ENCODE measurements around the gene TBX4.

TBX4 gene

DNA sequence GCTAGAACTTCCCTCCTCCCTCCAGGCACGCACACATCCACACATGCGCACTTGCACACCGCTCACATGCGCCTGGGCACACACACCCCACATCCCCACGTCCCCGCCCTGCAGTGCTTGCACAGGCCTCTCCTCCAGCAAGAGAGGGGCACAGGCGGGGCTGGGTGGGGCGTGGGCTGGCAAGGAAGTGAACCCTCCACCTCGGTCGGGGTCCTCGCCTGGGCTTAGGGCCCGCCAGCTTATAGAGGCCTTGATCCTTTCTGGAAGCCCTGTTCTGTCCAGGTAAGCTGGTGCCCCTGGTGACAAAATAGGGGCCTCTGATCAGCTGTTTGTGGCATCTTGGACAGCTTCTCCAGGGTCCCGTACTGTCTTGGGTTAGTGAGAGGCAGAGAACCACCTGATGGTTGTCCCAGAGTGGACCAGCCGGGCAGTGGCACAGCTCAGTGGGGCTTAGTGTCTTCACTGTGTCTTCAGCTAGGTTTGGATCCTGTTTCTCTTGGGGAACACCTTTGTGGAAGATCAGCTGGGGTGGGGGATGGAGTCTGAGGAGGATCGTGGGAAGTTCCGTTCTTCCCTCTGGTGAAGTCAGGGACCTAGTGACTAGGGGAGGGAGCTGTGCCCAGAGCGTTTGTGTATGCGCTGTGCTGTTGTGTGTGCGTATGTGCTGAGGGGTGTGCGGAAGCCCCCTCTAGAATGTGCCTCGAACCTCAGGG lies 12.1 kb downstream of the TBX4 start:
- no peak for DNase-seq (ENCODE audit: extremely low spot score)
- no peak for TF ChIP-seq CTBP1 (IDR thresholded peaks at IDR 0.05; ENCODE audit: borderline replicate concordance)
- no peak for TF ChIP-seq FOXA1 (IDR thresholded peaks at IDR 0.05)
- no peak for TF ChIP-seq L3MBTL2 (conservative IDR thresholded peaks at IDR 0.05)
- no peak for TF ChIP-seq LEF1 (IDR thresholded peaks at IDR 0.05; ENCODE audit: borderline replicate concordance)
- TF ChIP-seq FOXK2 (IDR thresholded peaks at IDR 0.05), result no peak
- TF ChIP-seq SP1 (IDR thresholded peaks at IDR 0.05), result no peak
- no peak for TF ChIP-seq ELF4 (IDR thresholded peaks at IDR 0.05)
- no peak for TF ChIP-seq FOXM1 (IDR thresholded peaks at IDR 0.05; ENCODE audit: borderline replicate concordance)
- TF ChIP-seq ZNF384 (IDR thresholded peaks at IDR 0.05), result no peak
- ChIA-PET POLR2A (interaction anchor here (1.4 to 1.7 kb wide), 2 partner anchors 17 to 31 kb away, joined by 3 to 5 read pairs; no protein-coding TSS in a partner anchor), CTCF (no interaction called here)

DNA sequence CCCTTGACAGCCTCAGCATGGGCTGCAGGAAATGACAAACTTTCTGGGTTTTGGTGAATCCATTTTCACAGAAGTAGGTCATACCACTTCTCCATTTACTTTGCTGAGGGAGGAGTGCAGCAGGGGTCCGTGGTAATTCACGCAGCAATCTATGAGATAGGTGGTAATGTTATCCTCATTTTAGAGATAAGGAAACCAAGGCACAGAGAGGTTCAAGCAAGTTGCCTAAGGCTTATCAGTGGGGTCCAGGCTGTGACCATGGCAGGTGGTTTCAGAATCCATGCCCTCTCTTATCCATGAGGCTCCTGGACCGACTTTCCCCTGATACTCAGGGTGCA lies 12.6 kb downstream of the TBX4 start:
- ChIA-PET POLR2A (interaction anchor here (1.4 to 1.7 kb wide), 2 partner anchors 17 to 31 kb away, joined by 3 to 5 read pairs; no protein-coding TSS in a partner anchor), CTCF (no interaction called here)
- no peak for DNase-seq (ENCODE audit: extremely low spot score)
- no peak for TF ChIP-seq CTBP1 (IDR thresholded peaks at IDR 0.05; ENCODE audit: borderline replicate concordance)
- no peak for TF ChIP-seq BHLHE40 (IDR thresholded peaks at IDR 0.05; ENCODE audit: borderline replicate concordance)
- TF ChIP-seq, protein P1, sequence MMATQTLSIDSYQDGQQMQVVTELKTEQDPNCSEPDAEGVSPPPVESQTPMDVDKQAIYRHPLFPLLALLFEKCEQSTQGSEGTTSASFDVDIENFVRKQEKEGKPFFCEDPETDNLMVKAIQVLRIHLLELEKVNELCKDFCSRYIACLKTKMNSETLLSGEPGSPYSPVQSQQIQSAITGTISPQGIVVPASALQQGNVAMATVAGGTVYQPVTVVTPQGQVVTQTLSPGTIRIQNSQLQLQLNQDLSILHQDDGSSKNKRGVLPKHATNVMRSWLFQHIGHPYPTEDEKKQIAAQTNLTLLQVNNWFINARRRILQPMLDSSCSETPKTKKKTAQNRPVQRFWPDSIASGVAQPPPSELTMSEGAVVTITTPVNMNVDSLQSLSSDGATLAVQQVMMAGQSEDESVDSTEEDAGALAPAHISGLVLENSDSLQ (IDR thresholded peaks at IDR 0.05), result no peak

DNA sequence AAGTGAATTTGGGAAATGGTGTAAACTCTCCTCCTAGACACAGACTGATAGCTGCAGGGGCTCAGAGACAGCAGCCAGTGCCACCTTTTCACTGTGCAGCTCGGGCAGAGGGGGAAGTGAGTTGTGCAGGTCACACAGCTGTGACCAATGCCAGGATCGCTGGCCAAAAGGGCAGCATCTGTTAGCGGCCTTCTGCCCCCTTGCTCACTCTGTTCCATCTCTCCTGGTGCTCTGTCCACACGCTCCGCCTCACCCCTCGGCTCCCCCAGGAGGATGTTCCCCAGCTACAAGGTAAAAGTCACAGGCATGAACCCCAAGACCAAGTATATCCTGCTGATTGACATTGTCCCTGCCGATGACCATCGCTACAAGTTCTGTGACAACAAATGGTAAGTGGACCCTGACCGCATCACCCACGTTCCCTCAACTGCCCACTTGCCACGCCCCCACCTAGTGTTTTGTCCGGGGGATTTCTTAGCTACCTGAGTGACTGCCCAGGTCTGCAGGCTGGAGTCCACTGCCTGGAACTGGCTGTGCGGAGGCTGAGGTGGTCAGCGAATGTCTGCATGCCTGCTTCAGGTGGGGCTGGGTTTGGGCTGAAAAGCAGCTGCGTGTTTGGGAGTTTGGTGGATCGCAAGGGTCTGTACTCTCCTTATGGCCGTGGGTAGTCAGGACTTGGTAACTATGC lies 13.5 kb downstream of the TBX4 start:
- TF ChIP-seq ELF4 (IDR thresholded peaks at IDR 0.05), result no peak
- no peak for TF ChIP-seq FOXM1 (IDR thresholded peaks at IDR 0.05; ENCODE audit: borderline replicate concordance)
- no peak for TF ChIP-seq CTBP1 (IDR thresholded peaks at IDR 0.05; ENCODE audit: borderline replicate concordance)
- TF ChIP-seq TARDBP (IDR thresholded peaks at IDR 0.05), result no peak
- TF ChIP-seq LEF1 (IDR thresholded peaks at IDR 0.05; ENCODE audit: borderline replicate concordance), result no peak
- TF ChIP-seq BHLHE40 (IDR thresholded peaks at IDR 0.05; ENCODE audit: borderline replicate concordance), result no peak
- TF ChIP-seq L3MBTL2 (conservative IDR thresholded peaks at IDR 0.05), result no peak
- no peak for TF ChIP-seq FOXK2 (IDR thresholded peaks at IDR 0.05)
- TF ChIP-seq SUZ12 (IDR thresholded peaks at IDR 0.05), result no peak
- TF ChIP-seq, protein P1 (IDR thresholded peaks at IDR 0.05), result no peak
- TF ChIP-seq ZNF384 (IDR thresholded peaks at IDR 0.05), result no peak
- TF ChIP-seq SP1 (IDR thresholded peaks at IDR 0.05), result no peak
- TF ChIP-seq ARNT (IDR thresholded peaks at IDR 0.05), result no peak
- TF ChIP-seq FOXA1 (IDR thresholded peaks at IDR 0.05), result no peak
- no peak for TF ChIP-seq HDGF (IDR thresholded peaks at IDR 0.05; ENCODE audit: borderline replicate concordance)
- no peak for TF ChIP-seq NFRKB (IDR thresholded peaks at IDR 0.05)
- ChIA-PET CTCF (no interaction called here), POLR2A (interaction anchor here (1.2 to 3.5 kb wide), 2 partner anchors 21 to 29 kb away, joined by 3 to 18 read pairs; no protein-coding TSS in a partner anchor)
- no peak for DNase-seq (ENCODE audit: extremely low spot score)

DNA sequence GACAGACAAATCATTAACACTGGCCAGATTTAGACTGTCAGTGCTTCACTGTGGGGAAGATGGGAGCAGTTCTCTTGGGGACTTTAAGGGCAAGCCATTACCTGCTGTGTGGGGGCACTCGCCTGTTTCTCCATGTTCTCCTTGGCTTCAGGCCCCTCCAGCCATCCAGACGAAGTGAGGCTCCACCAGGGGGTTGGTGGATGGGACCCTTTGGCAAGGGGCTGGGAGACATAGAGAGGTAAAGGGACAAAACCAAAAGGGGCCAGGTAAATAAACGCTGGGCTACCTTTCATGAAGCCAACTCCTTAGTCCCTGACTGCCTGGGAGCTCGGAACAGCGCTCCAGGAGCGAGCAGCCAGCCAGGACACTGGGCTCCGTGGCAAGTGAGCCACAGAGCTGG lies 14.0 kb downstream of the TBX4 start:
- CTCF ChIA-PET, result interaction anchor here (0.6 kb wide), 1 partner anchor 923 kb away, joined by 3 read pairs; no protein-coding TSS in a partner anchor
- POLR2A ChIA-PET, result interaction anchor here (1.2 to 3.5 kb wide), 2 partner anchors 21 to 29 kb away, joined by 3 to 18 read pairs; no protein-coding TSS in a partner anchor
- TF ChIP-seq ZNF384 (IDR thresholded peaks at IDR 0.05) (no peak), SP1 (IDR thresholded peaks at IDR 0.05) (no peak), SUZ12 (IDR thresholded peaks at IDR 0.05) (no peak), FOXK2 (IDR thresholded peaks at IDR 0.05) (no peak), LEF1 (IDR thresholded peaks at IDR 0.05; ENCODE audit: borderline replicate concordance) (no peak), CTBP1 (IDR thresholded peaks at IDR 0.05; ENCODE audit: borderline replicate concordance) (no peak), HDGF (IDR thresholded peaks at IDR 0.05; ENCODE audit: borderline replicate concordance) (no peak), FOXM1 (IDR thresholded peaks at IDR 0.05; ENCODE audit: borderline replicate concordance) (no peak), NFRKB (IDR thresholded peaks at IDR 0.05) (no peak), FOXA1 (IDR thresholded peaks at IDR 0.05) (no peak), ELF4 (IDR thresholded peaks at IDR 0.05) (no peak), BHLHE40 (IDR thresholded peaks at IDR 0.05; ENCODE audit: borderline replicate concordance) (no peak), L3MBTL2 (conservative IDR thresholded peaks at IDR 0.05) (no peak), TARDBP (IDR thresholded peaks at IDR 0.05) (no peak), ARNT (IDR thresholded peaks at IDR 0.05) (no peak)
- TF ChIP-seq, protein P1 (IDR thresholded peaks at IDR 0.05), result no peak
- no peak for DNase-seq (ENCODE audit: extremely low spot score)

DNA sequence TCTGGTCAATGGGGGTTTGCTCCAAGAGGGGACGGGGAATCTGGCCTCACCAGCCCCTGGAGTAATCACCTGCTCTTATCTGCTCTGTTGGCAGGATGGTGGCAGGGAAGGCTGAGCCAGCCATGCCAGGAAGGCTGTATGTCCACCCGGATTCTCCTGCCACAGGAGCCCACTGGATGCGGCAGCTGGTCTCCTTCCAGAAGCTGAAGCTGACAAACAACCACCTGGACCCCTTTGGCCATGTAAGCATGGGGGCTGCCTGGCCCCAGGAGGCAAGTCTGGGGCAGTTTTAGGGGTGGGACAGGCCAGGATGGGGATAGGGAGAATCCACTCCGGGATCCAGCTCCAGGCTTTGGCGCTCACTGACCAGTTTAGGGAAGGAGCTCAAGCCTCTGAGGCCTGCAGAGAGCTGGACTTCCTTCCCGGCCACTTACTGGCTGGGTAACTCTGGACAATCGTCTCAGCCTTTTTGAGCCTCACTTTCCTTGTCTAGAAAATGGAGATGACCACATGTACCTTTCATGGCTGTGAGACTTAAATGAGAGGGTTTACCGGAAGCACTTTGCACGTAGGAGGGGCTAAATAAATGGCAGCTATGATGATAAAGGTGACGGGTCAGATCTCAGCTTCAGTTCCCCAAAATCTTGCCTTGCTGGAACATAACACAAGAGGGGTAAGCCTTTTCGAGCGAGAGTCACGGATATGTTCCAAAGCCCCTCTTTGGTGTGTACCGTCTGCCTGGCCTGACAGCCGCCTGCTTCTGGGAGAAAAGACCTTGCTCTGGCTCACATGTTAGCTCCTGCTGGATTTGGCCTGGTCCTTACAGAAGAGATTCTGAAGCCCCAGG lies 15.4 kb downstream of the TBX4 start:
- POLR2A ChIA-PET, result interaction anchor here (0.7 to 3.5 kb wide), 7 partner anchors 9 to 54 kb away, joined by 3 to 18 read pairs (median 3); no protein-coding TSS in a partner anchor
- DNase-seq (ENCODE audit: extremely low spot score), result peak; percentile 59
- CTCF ChIA-PET, result interaction anchor here (0.7 to 1.2 kb wide), 3 partner anchors 11 to 23 kb away, joined by 3 to 5 read pairs (median 3); no protein-coding TSS in a partner anchor
- TF ChIP-seq ELF4 (IDR thresholded peaks at IDR 0.05), result no peak
- TF ChIP-seq HDGF (IDR thresholded peaks at IDR 0.05; ENCODE audit: borderline replicate concordance), result 0 out of 2 replicates have a peak, but pooled peaks have one; percentile 47
